Skin of body (tissue), 2 donors: ENCODE measurements around the gene SHISAL2B. TPM values are rescaled to one million over a fixed set of nuclear protein-coding genes. Genes with fewer than 3 reads are reported as not detected.
"Not testable (repeated sequence)": the region's sequence is repeated elsewhere in the genome, so short reads cannot be mapped to it uniquely, and the experiment has no call there.

Source experiments
- DNase-seq: peaks from one replicate; lab custom pipeline; 2025; lab: John Stamatoyannopoulos, UW
- total RNA-seq: library from RNA; depleted of rRNA; stranded (reverse); fragments of >200 nt; gene quantifications from one replicate; pipeline ENCODE4 v1.2.3, GENCODE V29; 2014

Gene SHISAL2B
- total RNA-seq: not detected

DNA sequence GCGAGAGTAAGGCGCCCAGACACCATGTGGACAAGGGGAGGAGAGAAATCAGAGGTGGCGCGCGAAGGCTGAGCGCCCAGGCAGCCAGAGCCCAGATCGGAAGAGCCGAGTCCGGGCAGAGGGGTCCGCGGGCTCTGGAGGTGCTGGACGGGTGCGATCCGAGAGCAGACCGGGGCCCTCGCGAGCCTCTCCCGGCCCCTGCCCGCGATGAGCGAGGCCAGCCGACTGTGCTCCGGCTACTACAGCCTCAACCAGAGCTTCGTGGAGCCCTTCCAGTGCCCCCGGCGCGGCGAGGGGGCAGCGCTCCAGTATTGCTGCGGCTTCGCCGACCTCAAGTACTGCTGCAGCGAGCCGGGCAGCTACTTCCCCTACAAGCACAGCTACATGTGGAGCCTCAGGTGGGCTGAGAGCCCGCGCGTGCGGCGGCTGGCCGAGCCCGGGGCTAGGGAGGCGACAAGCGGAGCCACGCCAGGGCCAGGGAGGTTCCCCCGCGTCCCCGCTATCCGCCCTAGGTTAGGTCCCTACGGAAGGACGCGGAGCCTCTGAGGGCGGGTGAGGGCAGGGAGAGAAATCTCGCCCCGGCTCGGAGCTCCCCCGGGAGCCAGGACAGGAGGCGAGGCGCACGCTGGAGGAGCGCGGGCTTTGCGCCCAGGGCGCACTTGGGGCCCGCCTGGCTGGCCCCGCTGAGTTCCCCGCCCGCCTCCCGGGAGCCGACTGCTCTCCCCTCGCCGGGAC lies at the start of gene SHISAL2B:
SHISAL2B (plus strand) TSS at position 87 of the 735 bp plus-strand sequence; CDS start at position 208, 121 bp downstream.
- DNase-seq: no peak

DNA sequence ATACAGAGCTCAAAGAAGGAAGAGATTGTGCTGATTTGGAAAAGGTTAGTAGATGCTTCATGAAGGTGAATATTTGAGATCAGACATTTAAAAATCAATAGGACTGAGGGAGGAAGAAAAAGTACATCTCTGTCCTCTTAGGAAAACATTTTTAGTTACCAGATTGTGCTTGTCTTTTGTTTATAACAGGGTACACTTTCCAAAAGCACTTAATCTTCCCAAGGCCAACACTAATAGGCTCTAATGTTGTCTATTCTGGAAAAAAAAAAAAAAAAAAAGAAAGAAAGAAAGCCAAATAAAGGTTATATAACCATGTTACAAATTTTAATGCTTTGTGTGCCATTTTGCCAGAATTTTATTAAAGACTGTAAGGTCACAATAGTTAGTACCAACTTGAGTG lies 45.5 kb upstream of the SHISAL2B start:
- no peak for DNase-seq

GRCh38 chr5:64646169-64646568 lies 44.1 kb upstream of the SHISAL2B start:
- no peak for DNase-seq

DNA sequence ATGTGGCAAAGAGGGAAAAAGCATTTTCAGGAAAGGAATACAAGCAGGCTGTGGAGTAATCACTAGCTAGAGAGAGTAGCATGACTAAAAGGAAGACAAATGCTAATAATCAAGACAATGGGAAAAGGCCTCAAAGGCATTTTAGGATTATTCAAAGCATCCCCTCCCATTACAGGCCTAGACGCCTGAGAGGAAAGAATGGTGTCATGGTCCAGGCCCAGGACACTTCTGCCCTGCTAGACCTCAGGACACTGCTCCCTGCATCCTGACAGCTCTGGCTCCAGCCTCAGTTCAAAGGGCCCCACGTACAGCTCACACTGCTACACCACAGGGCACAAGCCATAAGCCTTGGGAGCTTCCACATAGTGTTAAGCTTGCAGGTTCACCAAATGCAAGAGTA lies 40.8 kb upstream of the SHISAL2B start:
- DNase-seq: no peak

GRCh38 chr5:64653766-64654560 lies 36.3 kb upstream of the SHISAL2B start:
- DNase-seq: no peak

DNA sequence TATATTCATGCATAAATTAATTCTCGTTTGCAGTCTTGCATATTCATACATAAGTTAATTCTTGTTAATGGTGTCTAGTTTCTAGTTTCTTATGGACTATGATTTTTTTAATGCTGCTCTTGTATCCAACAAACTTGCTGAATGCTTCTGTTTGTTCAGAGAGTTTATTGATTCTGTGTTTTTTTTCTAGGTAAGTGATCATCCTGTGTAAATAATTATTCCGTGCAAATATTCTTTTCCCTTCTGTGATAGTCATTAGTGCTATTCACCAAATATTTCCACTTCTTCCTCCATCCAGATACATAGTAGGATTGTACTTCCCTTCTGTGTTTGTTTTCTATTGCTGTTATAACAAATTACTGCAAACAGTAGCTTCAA lies 35.8 kb upstream of the SHISAL2B start:
- no peak for DNase-seq

DNA sequence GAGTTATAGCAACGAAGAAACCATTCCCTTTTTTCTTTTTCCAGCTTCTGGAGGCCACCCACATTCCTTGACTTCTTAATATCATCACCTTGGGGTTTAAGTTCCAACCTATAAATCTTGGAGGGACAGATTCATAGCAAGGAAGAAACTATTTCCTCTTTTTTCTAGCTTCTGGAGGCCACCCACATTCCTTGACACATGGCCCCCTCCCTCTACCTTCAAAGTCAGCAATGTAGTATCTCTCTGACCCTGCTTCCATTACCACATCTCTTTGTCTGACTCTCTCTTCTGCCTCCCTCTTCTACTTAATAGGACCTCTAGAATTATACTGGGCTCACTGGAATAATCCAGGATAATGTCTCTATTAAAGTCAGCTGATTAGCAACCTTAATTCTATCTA lies 34.7 kb upstream of the SHISAL2B start:
- no peak for DNase-seq

- no peak for DNase-seq
Measured at GRCh38 chr5:64659289-64659688, 31.0 kb upstream of the SHISAL2B start.

- not testable (repeated sequence) for DNase-seq
Measured at GRCh38 chr5:64663181-64663580, 27.1 kb upstream of the SHISAL2B start.

DNA sequence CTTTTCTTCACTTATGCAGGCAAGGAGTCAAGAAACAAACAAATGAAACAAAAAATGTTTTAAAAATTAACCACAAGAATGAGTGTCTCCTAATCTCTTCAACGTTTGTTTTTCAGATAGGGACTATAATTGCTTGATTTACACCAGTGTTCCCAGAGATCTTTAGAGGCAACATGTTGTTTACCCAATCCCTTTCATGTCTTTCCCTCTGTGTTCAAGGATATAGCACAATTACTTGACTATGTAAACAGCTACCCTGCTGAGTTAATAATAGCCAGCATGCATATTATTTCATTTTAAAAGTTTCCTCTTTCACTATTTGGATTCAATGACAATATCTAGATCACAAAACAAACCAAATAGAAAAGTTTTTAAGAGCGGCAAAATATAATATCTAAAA lies 25.1 kb upstream of the SHISAL2B start:
- no peak for DNase-seq

DNA sequence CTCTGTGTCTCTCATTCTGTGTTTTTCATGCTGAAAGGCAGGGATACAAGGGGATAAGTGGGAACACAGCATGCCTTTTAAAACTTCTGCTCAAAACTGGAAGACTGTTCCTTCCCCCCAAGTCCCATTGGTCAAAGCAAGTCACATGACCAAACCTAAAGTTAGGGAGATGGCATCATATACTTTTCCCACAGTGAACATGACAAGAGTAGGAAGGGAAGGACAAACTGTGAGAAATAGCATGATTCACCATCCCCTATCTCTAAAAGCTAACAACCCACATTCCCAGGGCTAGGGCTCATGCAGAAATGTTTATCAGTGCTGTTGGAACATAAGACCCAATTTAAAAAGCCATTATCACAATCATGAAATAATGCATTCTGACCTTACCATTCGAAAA lies 24.2 kb upstream of the SHISAL2B start:
- no peak for DNase-seq

DNA sequence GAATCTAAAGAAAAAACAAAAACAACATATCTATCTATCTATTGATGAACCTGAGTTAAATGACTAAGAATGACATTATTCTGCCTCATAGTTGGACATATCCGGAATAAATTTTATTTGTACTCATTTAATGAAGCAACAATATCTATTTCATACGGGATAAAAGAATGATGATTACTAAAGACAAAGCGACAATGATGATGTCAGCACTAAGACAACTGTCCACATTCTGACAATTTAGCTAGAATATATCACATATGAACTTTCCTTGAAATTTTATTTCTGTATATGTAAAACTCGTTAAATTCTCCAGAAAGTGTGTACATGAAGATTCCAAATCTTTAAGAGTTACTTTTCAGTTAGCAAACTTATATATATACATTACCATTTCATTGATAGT lies 23.2 kb upstream of the SHISAL2B start:
- DNase-seq: no peak

- DNase-seq: no peak
Measured at GRCh38 chr5:64670277-64670676, 20.0 kb upstream of the SHISAL2B start.

GRCh38 chr5:64671678-64672077 lies 18.6 kb upstream of the SHISAL2B start:
- DNase-seq: no peak

GRCh38 chr5:64678374-64678773 lies 11.9 kb upstream of the SHISAL2B start:
- DNase-seq: no peak

- DNase-seq: no peak
Measured at GRCh38 chr5:64680289-64680688, 10.0 kb upstream of the SHISAL2B start.

GRCh38 chr5:64682608-64683007 lies 7.7 kb upstream of the SHISAL2B start:
- no peak for DNase-seq

- no peak for DNase-seq
Measured at GRCh38 chr5:64685866-64686265, 4.4 kb upstream of the SHISAL2B start.

- DNase-seq: no peak
Measured at GRCh38 chr5:64688391-64688790, 1.9 kb upstream of the SHISAL2B start.

DNA sequence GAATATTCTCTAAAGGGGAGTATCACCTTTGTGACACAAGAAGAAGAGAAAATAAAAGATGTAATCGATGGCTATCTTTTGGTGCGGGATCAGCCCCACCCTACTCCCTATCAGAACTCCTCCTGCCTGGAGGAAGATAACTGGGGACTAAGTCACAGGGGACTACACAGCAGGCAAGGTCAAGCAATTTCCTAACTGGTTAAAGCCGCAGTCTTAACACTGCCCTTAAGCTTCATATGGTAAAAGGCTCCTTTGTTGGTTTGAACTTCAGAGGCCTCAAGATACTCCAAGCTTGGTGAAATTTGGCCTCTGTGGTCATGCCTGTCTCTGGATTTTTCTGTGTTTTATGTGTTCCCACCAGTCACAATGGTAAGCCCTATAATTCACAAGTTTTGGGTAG lies 1.3 kb upstream of the SHISAL2B start:
- no peak for DNase-seq

DNA sequence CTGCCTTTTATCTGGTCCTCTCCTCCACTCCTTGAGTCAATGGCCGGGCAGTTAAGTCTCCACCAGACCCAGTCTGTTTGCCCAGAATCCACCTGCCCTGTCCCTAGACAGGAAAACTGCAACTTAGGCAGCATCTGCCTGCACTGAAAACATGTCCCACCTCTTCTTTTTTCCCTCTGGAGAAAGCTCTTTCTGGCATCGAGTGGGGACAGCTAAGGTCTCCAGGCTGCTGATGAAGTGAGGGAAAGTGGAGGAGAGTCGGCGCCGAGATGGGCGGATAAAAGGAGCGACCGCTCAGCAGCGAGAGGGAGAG lies 243 bp upstream of the SHISAL2B start:
- no peak for DNase-seq

GRCh38 chr5:64691291-64691690 lies 988 bp downstream of the SHISAL2B start:
- DNase-seq: no peak

GRCh38 chr5:64693636-64694035 lies 3.3 kb downstream of the SHISAL2B start:
- DNase-seq: no peak
